ENCODE measurements around the gene DHX34. TPM values are rescaled to one million over a fixed set of nuclear protein-coding genes. Genes with fewer than 3 reads are reported as not detected.
"Not testable (repeated sequence)": the region's sequence is repeated elsewhere in the genome, so short reads cannot be mapped to it uniquely, and the experiment has no call there.

Gene DHX34
- total and polyA plus RNA-seq, 8 donors, result 6.9 to 28.6 (median 10.5) TPM

DNA sequence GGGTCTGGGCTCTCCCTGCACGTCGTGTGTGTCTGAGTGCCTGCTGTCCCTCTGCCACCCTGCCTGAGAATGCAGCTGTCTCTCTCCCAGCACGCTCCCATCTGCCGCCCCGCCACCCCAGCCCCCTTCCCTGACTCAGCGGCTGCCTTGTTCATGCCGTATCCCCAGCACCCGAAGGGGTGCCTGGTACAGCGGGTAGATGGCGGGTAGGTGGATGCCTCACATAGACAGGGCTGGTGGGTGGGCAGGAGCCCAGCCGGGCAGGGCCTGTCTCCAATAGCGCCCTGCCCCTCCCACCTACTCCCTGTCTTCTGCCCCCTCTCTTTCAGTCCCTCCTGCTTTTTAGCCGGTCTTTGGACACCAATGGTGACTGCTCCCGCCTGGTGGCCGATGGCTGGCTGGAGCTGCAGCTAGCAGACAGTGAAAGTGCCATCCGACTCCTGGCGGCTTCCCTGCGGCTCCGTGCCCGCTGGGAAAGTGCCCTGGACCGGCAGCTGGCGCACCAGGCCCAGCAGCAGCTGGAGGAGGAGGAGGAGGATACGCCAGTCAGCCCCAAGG is 30.3 kb downstream of the DHX34 start:
- Histone ChIP-seq H3K4me1 (peaks cover 0 to 25% (median 2%) of the 10 kb centered on the region in 4 donors), H3K27ac (no peak overlapping the region), H3K9me3 (no peaks in the 10 kb centered on the region), H3K4me3 (no peak overlapping the region), H3K36me3 (peaks cover 58 to 82% (median 81%) of the 10 kb centered on the region in 4 donors), H3K27me3 (no peaks in the 10 kb centered on the region)
- no peak for DNase-seq
- WGBS, 5 donors, result 93 to 97% (median 95%) methylated on average over 17 to 23 of the region's 23 CpGs
- TF ChIP-seq EP300 (IDR thresholded peaks at IDR 0.05) (no peak), POLR2AphosphoS5 (IDR thresholded peaks at IDR 0.05) (no peak), POLR2A (IDR thresholded peaks at IDR 0.05) (no peak)
- TF ChIP-seq, protein P1, sequence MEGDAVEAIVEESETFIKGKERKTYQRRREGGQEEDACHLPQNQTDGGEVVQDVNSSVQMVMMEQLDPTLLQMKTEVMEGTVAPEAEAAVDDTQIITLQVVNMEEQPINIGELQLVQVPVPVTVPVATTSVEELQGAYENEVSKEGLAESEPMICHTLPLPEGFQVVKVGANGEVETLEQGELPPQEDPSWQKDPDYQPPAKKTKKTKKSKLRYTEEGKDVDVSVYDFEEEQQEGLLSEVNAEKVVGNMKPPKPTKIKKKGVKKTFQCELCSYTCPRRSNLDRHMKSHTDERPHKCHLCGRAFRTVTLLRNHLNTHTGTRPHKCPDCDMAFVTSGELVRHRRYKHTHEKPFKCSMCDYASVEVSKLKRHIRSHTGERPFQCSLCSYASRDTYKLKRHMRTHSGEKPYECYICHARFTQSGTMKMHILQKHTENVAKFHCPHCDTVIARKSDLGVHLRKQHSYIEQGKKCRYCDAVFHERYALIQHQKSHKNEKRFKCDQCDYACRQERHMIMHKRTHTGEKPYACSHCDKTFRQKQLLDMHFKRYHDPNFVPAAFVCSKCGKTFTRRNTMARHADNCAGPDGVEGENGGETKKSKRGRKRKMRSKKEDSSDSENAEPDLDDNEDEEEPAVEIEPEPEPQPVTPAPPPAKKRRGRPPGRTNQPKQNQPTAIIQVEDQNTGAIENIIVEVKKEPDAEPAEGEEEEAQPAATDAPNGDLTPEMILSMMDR (IDR thresholded peaks at IDR 0.05), result no peak
- intact Hi-C loops (cut with DNase I; ENCODE audit: low total_unique reads), result no loop called here

DNA sequence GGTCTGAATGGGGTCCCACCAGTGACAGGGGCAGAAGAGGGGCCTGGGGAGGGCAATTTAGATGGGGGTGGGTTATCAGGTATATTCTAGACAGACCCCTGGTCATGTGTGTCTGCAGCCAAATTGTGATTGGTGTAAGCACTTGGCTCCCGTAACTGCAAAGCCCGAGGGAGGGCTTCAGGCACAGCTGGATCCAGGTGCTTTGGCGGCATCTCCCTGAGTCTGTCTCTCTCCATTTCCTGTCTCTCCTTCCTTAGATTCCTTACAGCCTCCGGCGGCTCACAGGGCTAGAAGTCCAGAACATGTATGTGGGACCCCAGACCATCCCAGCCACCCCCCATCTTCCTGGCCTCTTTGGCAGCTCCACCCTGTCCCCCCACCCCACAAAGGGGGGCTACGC is 31.4 kb downstream of the DHX34 start:
- DNase-seq, result no peak
- Histone ChIP-seq H3K27me3 (no peaks in the 10 kb centered on the region), H3K27ac (no peak overlapping the region), H3K36me3 (peaks cover 47 to 71% (median 70%) of the 10 kb centered on the region in 4 donors), H3K4me3 (no peak overlapping the region), H3K4me1 (peaks cover 0 to 25% (median 2%) of the 10 kb centered on the region in 4 donors), H3K9me3 (no peaks in the 10 kb centered on the region)
- intact Hi-C loops (cut with DNase I; ENCODE audit: low total_unique reads), result loop anchor here (10.0 kb wide), 1 partner anchor 76 kb away; the partner anchor contains the start of gene C5AR1
- TF ChIP-seq POLR2A (IDR thresholded peaks at IDR 0.05), result no peak
- TF ChIP-seq POLR2AphosphoS5 (IDR thresholded peaks at IDR 0.05), result no peak
- TF ChIP-seq, protein P1 (IDR thresholded peaks at IDR 0.05), result no peak
- TF ChIP-seq EP300 (IDR thresholded peaks at IDR 0.05), result no peak
- 91 to 97% (median 94%) methylated on average over 6 of the region's 6 CpGs for WGBS, 5 donors

DNA sequence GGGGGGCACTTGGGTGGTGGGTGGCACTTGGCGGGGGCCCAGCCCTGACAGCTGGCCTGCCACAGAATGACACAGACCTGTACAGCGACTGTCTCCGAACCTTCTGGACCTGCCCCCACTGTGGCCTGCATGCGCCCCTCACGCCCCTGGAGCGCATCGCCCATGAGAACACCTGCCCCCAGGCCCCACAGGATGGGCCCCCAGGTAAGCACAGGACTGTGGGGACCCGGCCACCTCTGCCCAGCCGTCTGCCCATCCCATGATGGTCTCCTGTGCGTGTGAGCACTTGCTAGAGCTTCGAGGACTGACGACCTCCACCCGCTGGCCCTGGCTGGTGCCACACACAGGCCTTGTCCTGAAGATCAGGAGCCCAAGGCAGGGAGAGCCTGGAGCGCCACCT is 32.0 kb downstream of the DHX34 start:
- Histone ChIP-seq H3K9me3 (no peaks in the 10 kb centered on the region), H3K27ac (peak overlapping the region in 1 of 5 donors; percentile 24), H3K36me3 (peaks cover 41 to 66% (median 64%) of the 10 kb centered on the region in 4 donors), H3K4me1 (peaks cover 0 to 25% (median 2%) of the 10 kb centered on the region in 4 donors), H3K4me3 (no peak overlapping the region), H3K27me3 (no peaks in the 10 kb centered on the region)
- TF ChIP-seq POLR2AphosphoS5 (IDR thresholded peaks at IDR 0.05) (no peak), POLR2A (IDR thresholded peaks at IDR 0.05) (no peak), EP300 (IDR thresholded peaks at IDR 0.05) (no peak)
- WGBS, 5 donors, result 90 to 96% (median 94%) methylated on average over 2 to 14 of the region's 14 CpGs
- DNase-seq, result no peak
- intact Hi-C loops (cut with DNase I; ENCODE audit: low total_unique reads), result loop anchor here (10.0 kb wide), 1 partner anchor 76 kb away; the partner anchor contains the start of gene C5AR1

DNA sequence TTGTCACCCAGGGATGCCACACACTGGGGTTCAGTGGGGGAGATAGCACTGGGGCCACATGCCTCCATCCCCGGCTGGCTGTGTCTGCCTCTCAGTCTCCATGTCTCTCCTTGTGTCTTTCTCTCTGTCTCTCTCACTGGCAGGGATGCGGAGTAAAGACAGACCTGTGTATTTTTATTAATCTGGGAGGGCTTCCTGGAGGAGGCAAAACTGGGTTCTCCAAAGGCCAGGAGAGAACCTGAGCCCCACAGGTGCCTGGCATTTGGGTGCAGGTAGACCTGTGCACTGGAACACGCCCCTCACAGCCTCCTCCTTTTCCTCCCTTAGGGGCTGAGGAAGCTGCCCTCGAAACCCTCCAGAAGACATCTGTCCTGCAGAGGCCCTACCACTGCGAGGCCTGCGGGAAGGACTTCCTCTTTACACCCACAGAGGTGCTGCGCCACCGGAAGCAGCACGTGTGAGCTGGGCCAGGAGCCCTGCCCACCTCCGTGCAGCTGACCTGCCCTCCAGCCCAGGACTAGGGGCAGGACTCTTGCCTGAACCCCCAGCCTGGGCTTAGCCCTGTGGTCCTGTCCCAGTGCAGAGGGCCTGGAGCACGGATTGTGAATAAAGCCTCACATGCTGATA is 32.7 kb downstream of the DHX34 start:
- peaks cover 0 to 19% (median 2%) of the 10 kb centered on the region in 4 donors for H3K4me1 ChIP-seq
- peaks cover 34 to 59% (median 58%) of the 10 kb centered on the region in 4 donors for H3K36me3 ChIP-seq
- no peaks in the 10 kb centered on the region for H3K9me3 ChIP-seq
- WGBS, 5 donors, result 71 to 97% (median 78%) methylated on average over 4 to 11 of the region's 11 CpGs
- intact Hi-C loops (cut with DNase I; ENCODE audit: low total_unique reads), result loop anchor here (10.0 kb wide), 1 partner anchor 77 kb away; the partner anchor contains the start of gene C5AR1
- no peaks in the 10 kb centered on the region for H3K27me3 ChIP-seq
- no peak overlapping the region for H3K4me3 ChIP-seq
- DNase-seq, result peak in 1 of 2 donors; percentile 30
- H3K27ac ChIP-seq, result peak overlapping the region in 1 of 5 donors; percentile 24
- TF ChIP-seq POLR2AphosphoS5 (IDR thresholded peaks at IDR 0.05), result no peak
- TF ChIP-seq, protein P1 (IDR thresholded peaks at IDR 0.05), result no peak
- no peak for TF ChIP-seq POLR2A (IDR thresholded peaks at IDR 0.05)
- TF ChIP-seq EP300 (IDR thresholded peaks at IDR 0.05), result no peak

DNA sequence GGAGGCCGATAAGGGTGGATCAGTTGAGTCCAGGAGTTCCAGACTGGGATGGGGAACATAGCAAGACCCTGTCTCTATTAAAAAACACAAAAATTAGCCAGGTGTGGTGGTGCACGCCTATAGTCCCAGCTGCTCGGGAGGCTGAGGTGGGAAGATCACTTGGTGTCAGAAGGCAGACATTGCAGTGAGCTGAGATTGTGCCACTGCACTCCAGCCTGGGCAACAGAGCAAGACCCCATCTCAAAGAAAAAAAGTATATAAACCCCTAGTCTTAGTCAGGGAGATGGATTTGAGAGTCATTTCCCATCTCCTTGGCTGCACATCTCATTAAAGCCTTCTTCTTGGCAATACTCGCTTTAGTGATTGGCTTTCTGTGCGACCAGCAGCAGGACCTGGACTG is 34.8 kb downstream of the DHX34 start:
- intact Hi-C loops (cut with DNase I; ENCODE audit: low total_unique reads), result loop anchor here (10.0 kb wide), 1 partner anchor 79 kb away; the partner anchor contains the start of gene C5AR1
- H3K4me1 ChIP-seq, result peaks cover 0 to 14% (median 0%) of the 10 kb centered on the region in 4 donors
- 87 to 92% (median 90%) methylated on average over 5 of the region's 5 CpGs for WGBS, 5 donors
- H3K27me3 ChIP-seq, H3K4me3 ChIP-seq, H3K27ac ChIP-seq, DNase-seq, H3K9me3 ChIP-seq: not testable (repeated sequence)
- peaks cover 29 to 38% (median 37%) of the 10 kb centered on the region in 4 donors for H3K36me3 ChIP-seq

DNA sequence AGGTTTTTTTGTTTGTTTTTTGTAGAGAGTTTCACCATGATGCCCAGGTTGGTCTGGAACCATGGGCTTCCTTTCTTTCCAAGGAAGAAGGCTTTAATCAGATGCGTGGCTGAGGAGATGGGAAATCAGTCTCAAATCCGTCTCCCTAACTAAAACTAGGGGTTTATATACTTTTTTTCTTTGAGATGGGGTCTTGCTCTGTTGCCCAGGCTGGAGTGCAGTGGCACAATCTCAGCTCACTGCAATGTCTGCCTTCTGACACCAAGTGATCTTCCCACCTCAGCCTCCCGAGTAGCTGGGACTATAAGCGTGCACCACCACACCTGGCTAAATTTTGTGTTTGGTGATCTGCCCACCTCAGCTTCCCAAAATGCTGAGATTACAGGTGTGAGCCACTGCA is 35.4 kb downstream of the DHX34 start:
- Histone ChIP-seq H3K4me1 (peaks cover 0 to 14% (median 0%) of the 10 kb centered on the region in 4 donors), H3K36me3 (peaks cover 29 to 32% (median 31%) of the 10 kb centered on the region in 4 donors)
- H3K4me3 ChIP-seq, H3K27ac ChIP-seq, H3K9me3 ChIP-seq, DNase-seq, H3K27me3 ChIP-seq: not testable (repeated sequence)
- intact Hi-C loops (cut with DNase I; ENCODE audit: low total_unique reads), result loop anchor here (10.0 kb wide), 1 partner anchor 80 kb away; the partner anchor contains the start of gene C5AR1
- 72 to 88% (median 86%) methylated on average over 4 of the region's 4 CpGs for WGBS, 5 donors

DNA sequence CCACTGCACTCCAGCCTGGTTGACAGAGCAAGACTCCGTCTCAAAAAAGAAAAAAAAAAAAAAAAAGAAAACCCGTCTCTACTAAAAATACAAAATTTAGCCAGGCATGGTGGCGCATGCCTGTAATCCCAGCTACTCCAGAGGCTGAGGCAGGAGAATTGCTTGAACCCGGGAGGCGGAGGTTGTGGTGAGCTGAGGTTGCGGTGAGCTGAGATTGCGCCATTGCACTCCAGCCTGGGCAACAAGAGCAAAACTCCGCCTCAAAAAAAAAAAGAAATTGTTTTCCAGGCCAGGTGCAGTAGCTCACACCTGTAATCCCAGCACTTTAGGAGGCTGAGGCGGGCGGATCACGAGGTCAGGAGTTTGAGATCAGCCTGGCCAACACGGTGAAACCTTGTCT is 37.5 kb downstream of the DHX34 start:
- not testable (repeated sequence) for H3K9me3 ChIP-seq, H3K27me3 ChIP-seq, H3K4me3 ChIP-seq, DNase-seq, H3K27ac ChIP-seq
- Histone ChIP-seq H3K4me1 (peaks cover 0 to 14% (median 0%) of the 10 kb centered on the region in 4 donors), H3K36me3 (peaks cover 9 to 11% (median 10%) of the 10 kb centered on the region in 4 donors)
- 76 to 87% (median 85%) methylated on average over 12 of the region's 12 CpGs for WGBS, 5 donors
- intact Hi-C loops (cut with DNase I; ENCODE audit: low total_unique reads), result loop anchor here (10.0 kb wide), 1 partner anchor 82 kb away; the partner anchor contains the start of gene C5AR1

DNA sequence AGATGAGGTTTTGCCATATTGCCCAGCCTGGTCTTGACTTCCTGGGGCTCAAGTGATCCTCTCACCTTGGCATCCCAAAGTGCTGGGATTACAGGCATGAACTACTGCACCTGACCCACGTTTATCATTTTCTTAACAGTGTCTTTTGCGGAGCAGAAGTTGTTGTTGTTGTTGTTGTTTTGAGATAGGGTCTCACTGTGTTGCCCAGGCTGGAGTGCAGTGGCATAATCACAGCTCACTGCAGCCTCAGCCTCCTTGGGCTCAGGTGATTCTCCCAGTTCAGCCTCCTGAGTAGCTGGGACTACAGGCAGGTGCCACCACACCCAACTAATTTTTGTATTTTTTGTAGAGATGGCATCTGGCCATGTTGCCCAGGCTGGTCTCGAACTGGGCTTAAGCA is 38.5 kb downstream of the DHX34 start:
- not testable (repeated sequence) for DNase-seq, H3K4me1 ChIP-seq, H3K36me3 ChIP-seq, H3K9me3 ChIP-seq, H3K27ac ChIP-seq, H3K4me3 ChIP-seq
- peaks cover 0 to 10% (median 0%) of the 10 kb centered on the region in 3 donors for H3K27me3 ChIP-seq
- intact Hi-C loops (cut with DNase I; ENCODE audit: low total_unique reads), result loop anchor here (10.0 kb wide), 1 partner anchor 83 kb away; the partner anchor contains the start of gene C5AR1
- WGBS, 5 donors, result 66 to 86% (median 80%) methylated on average over 3 of the region's 3 CpGs
